Gastrocnemius medialis (tissue), 4 donors: ENCODE data around the gene PTPN7.

ENCODE experiments used
- POLR2A ChIP-seq, 2 donors: fragments of 450-650 bp; IDR thresholded peaks; one replicate each; pipeline ENCODE4 v1.6.1; 2017; ENCODE audit warnings: antibody characterized with exemption in 2 of 2, mild to moderate bottlenecking in 2 of 2, moderate library complexity in 2 of 2
- TF ChIP-seq, protein P1 (sequence below), 5 experiments: fragments of 450-650 bp in 3 of 5; fragments of 200-600 bp in 2 of 5; sonication (generic) in 2 of 5; IDR thresholded peaks in 4 of 5; conservative IDR thresholded peaks in 1 of 5; 1 replicate in 4 of 5; 2 replicates in 1 of 5; pipeline ENCODE4 v1.5.1; 2016 to 2019; ENCODE audit warnings: antibody characterized with exemption in 5 of 5, mild to moderate bottlenecking in 3 of 5, moderate library complexity in 3 of 5

DNA sequence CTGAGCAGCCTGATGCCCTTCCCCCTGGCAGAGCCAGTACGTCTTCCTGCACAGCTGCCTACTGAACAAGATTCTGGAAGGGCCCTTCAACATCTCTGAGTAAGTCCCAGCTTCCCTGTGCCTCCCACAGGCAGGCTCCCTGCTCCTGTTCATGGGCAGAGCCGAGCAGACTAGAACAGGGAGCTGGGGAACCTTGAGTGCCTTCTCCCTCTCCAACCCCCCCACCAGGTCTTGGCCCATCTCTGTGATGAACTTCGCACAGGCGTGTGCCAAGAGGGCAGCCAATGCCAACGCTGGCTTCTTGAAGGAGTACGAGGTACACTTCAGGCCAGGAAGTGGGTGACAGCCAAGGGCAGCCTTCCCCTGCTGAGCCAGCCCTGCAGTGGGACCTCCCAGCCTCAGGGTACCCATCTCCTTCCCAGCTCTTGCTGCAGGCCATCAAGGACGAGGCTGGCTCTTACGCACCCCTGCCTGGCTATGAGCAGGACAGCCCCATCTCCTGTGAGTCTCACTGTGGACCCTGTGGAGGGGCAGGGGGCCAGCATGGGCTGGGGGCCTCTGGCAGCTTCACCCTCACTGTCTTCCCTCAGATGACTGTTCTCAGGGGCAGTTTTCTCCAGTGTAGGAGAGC lies 26.8 kb upstream of the PTPN7 start:
- TF ChIP-seq, protein P1, sequence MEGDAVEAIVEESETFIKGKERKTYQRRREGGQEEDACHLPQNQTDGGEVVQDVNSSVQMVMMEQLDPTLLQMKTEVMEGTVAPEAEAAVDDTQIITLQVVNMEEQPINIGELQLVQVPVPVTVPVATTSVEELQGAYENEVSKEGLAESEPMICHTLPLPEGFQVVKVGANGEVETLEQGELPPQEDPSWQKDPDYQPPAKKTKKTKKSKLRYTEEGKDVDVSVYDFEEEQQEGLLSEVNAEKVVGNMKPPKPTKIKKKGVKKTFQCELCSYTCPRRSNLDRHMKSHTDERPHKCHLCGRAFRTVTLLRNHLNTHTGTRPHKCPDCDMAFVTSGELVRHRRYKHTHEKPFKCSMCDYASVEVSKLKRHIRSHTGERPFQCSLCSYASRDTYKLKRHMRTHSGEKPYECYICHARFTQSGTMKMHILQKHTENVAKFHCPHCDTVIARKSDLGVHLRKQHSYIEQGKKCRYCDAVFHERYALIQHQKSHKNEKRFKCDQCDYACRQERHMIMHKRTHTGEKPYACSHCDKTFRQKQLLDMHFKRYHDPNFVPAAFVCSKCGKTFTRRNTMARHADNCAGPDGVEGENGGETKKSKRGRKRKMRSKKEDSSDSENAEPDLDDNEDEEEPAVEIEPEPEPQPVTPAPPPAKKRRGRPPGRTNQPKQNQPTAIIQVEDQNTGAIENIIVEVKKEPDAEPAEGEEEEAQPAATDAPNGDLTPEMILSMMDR (IDR thresholded peaks at IDR 0.05 in 4 of 5, conservative IDR thresholded peaks at IDR 0.05 in 1 of 5), result no peak
- TF ChIP-seq POLR2A (IDR thresholded peaks at IDR 0.05), result no peak
